Osteoblast (primary cell): ENCODE results near the gene RGS14. TPM values are rescaled to one million over a fixed set of nuclear protein-coding genes. Genes with fewer than 3 reads are reported as not detected.
A peak's percentile ranks its signal among the peaks of the same experiment; 100 is the strongest.

Experiments used
- DNase-seq: peaks from one replicate; pipeline ENCODE4 v3.0.0; 2011; ENCODE audit warnings: low spot score, mixed read lengths; ENCODE audit not compliant: insufficient read length; ENCODE audit errors: missing footprints
- H2AFZ ChIP-seq: 2 replicates; pipeline ENCODE4 v1.6.0; 2011; ENCODE audit warnings: mild to moderate bottlenecking, low read length
- H3K27ac ChIP-seq: 2 replicates; pipeline ENCODE4 v1.5.1; 2011; ENCODE audit warnings: mild to moderate bottlenecking, low read depth, low read length, moderate library complexity
- H3K27me3 ChIP-seq: 2 replicates; pipeline ENCODE4 v1.6.0; 2012; ENCODE audit warnings: mild to moderate bottlenecking, control low read depth, inconsistent platforms, low read length, moderate library complexity; ENCODE audit not compliant: insufficient read depth
- H3K36me3 ChIP-seq: 2 replicates; pipeline ENCODE4 v1.5.1; 2011; ENCODE audit warnings: mild to moderate bottlenecking, low read length, control low read depth, moderate library complexity; ENCODE audit not compliant: insufficient read depth
- H3K4me1 ChIP-seq: 2 replicates; pipeline ENCODE4 v1.5.1; 2011; ENCODE audit warnings: mild to moderate bottlenecking, low read length, control low read depth, moderate library complexity; ENCODE audit not compliant: insufficient read depth
- H3K4me2 ChIP-seq: 2 replicates; pipeline ENCODE4 v1.6.0; 2011; ENCODE audit warnings: mild to moderate bottlenecking, low read length; ENCODE audit not compliant: insufficient read depth
- H3K4me3 ChIP-seq: fragments of 200-600 bp; sonication (generic); 3 replicates; pipeline ENCODE4 v1.5.1; 2012; ENCODE audit warnings: mild to moderate bottlenecking, low read length, inconsistent platforms; ENCODE audit not compliant: insufficient read depth
- H3K79me2 ChIP-seq: 2 replicates; pipeline ENCODE4 v1.6.0; 2012; ENCODE audit warnings: mild to moderate bottlenecking, low read length, control low read depth, inconsistent platforms; ENCODE audit not compliant: insufficient read depth
- H3K9me3 ChIP-seq: 2 replicates; pipeline ENCODE4 v1.5.1; 2011; ENCODE audit warnings: low read depth, low read length, control low read depth
- H4K20me1 ChIP-seq: 2 replicates; pipeline ENCODE4 v1.6.0; 2012; ENCODE audit warnings: mild to moderate bottlenecking, low read length, control low read depth; ENCODE audit not compliant: insufficient read depth
- CTCF ChIP-seq: IDR thresholded peaks from 2 replicates; pipeline ENCODE4 v1.5.1; 2011; ENCODE audit warnings: mild to moderate bottlenecking, low read depth, low read length, moderate library complexity; ENCODE audit errors: extremely low read depth
- total RNA-seq: library from RNA; depleted of rRNA; stranded (reverse); fragments of >200 nt; gene quantifications from 2 replicates; pipeline ENCODE4 v1.2.3, GENCODE V29; 2012

Gene RGS14
- total RNA-seq, 1 donor, result 9.4 TPM

DNA sequence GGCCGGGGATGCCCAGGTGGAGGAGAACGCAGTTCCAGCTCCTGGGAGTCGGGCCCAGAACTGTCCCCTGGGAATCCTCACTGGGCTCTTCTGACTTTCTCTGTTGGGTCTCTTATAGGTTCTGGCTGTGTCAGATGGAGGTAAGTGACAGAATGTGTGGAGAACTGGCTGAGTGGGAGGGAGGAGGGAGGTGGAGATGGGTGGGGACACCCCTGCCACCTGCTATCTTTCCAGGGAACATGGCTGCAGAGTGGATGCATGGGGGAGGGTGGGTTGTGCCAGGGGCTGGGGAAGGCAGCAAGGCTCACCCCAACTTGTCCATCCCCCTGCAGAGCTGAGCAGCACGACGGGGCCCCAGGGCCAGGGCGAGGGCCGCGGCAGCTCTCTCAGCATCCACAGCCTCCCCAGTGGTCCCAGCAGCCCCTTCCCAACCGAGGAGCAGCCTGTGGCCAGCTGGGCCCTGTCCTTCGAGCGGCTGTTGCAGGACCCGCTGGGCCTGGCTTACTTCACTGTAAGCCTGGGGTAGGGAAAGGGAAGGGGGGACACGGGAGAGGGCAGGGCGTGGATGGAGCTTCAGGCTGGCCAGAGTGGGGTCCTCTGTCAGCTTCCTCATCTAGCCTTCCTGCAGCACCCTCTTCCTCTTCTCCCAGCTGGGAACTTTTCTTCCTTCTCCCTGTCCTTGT, 8.3 kb downstream of the RGS14 start:
- Histone ChIP-seq H3K27ac (no peak overlapping the region), H3K4me2 (peak overlapping the region; percentile 76)

GRCh38 chr5:177366528-177367322, 9.0 kb downstream of the RGS14 start:
- peak overlapping the region; percentile 76 for H3K4me2 ChIP-seq
- H3K27me3 ChIP-seq, result no peaks in the 10 kb centered on the region
- H3K79me2 ChIP-seq, result no peaks in the 10 kb centered on the region
- H4K20me1 ChIP-seq, result no peaks in the 10 kb centered on the region
- no peak for TF ChIP-seq CTCF
- no peaks in the 10 kb centered on the region for H3K36me3 ChIP-seq
- peak overlapping the region; percentile 70 for H3K4me3 ChIP-seq
- peak overlapping the region; percentile 88 for H2AFZ ChIP-seq
- DNase-seq, result peak; percentile 100
- peaks cover 13% of the 10 kb centered on the region for H3K4me1 ChIP-seq
- no peaks in the 10 kb centered on the region for H3K9me3 ChIP-seq
- H3K27ac ChIP-seq, result no peak overlapping the region

More for the DNA sequence above, 8.3 kb downstream of the RGS14 start:
- no peaks in the 10 kb centered on the region for H3K9me3 ChIP-seq
- H3K36me3 ChIP-seq, result no peaks in the 10 kb centered on the region
- H4K20me1 ChIP-seq, result no peaks in the 10 kb centered on the region
- peak; percentile 82 for DNase-seq
- TF ChIP-seq CTCF, result no peak
- H3K4me1 ChIP-seq, result peaks cover 9% of the 10 kb centered on the region
- no peaks in the 10 kb centered on the region for H3K27me3 ChIP-seq
- H3K79me2 ChIP-seq, result no peaks in the 10 kb centered on the region
- peak overlapping the region; percentile 88 for H2AFZ ChIP-seq
- H3K4me3 ChIP-seq, result no peak overlapping the region

DNA sequence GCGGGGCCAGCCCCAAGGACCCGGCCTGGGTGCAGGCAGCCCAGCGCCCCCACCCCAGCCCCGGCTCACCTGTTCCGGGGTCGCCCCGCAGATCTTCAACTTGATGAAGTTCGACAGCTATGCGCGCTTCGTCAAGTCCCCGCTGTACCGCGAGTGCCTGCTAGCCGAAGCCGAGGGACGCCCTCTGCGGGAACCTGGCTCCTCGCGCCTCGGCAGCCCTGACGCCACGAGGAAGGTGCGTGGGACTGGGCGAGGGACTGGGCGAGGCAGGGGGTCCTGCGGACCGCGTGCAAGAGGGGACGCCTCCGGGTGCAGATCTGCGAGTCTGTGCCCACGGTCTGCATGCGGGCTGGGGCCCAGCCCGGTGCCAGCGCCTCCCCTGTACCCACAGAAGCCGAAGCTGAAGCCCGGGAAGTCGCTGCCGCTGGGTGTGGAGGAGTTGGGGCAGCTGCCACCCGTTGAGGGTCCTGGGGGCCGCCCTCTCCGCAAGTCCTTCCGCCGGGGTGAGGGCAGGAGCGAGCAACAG, 9.7 kb downstream of the RGS14 start:
- peak overlapping the region; percentile 70 for H3K4me3 ChIP-seq
- H3K36me3 ChIP-seq, result no peaks in the 10 kb centered on the region
- H3K9me3 ChIP-seq, result no peaks in the 10 kb centered on the region
- peak overlapping the region; percentile 83 for H2AFZ ChIP-seq
- H3K79me2 ChIP-seq, result no peaks in the 10 kb centered on the region
- DNase-seq, result no peak
- no peaks in the 10 kb centered on the region for H3K27me3 ChIP-seq
- TF ChIP-seq CTCF, result no peak
- H3K4me2 ChIP-seq, result peak overlapping the region; percentile 76
- no peaks in the 10 kb centered on the region for H4K20me1 ChIP-seq
- H3K27ac ChIP-seq, result no peak overlapping the region
- H3K4me1 ChIP-seq, result peaks cover 13% of the 10 kb centered on the region
